ENCODE measurements around the gene HMGN2.
"Not testable (repeated sequence)": the region's sequence is repeated elsewhere in the genome, so short reads cannot be mapped to it uniquely, and the experiment has no call there.

DNA sequence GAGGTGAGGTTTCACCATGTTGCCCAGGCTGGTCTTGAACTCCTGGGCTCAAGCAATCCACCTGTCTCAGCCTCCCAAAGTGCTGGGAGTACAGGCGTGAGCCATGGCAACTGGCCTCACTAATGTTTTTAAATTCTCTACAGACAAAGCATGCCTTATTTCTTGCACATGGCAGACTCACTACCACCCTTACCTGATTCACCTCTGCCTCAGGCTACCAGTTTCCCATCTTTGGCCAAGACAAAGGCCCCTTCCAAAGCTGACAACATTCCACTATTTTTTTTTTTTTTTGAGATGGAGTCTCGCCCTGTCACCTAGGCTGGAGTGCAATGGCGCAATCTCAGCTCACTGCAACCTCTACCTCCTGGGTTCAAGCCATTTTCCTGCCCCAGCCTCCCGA, 43.6 kb downstream of the HMGN2 start:
- TF ChIP-seq EZH2 (IDR thresholded peaks at IDR 0.05; ENCODE audit: borderline replicate concordance, low read length); CTCF (conservative IDR thresholded peaks at IDR 0.05 in 1 of 2, IDR thresholded peaks at IDR 0.05 in 1 of 2; ENCODE audit: extremely low read depth in 1 of 2, insufficient read depth in 1 of 2, low read depth in 1 of 2, low read length in 2 of 2): not testable (repeated sequence)
